HL-60 (cell line): ENCODE results near the gene NOTUM.

Experiments used
- DNase-seq, 2 experiments: peaks; one replicate each; pipeline ENCODE4 v3.0.0-alpha.2; 2010 to 2020; ENCODE audit warnings: low read depth in 1 of 2, low spot score in 1 of 2
- H3K27ac ChIP-seq: fragments of 250-450 bp; sonication (Bioruptor Pico); replicated peaks from 2 replicates; pipeline ENCODE4 v1.5.1; 2020; ENCODE audit warnings: mild to moderate bottlenecking, moderate library complexity
- H3K27me3 ChIP-seq: fragments of 250-450 bp; sonication (Bioruptor Pico); 2 replicates; pipeline ENCODE4 v1.5.1; 2021; ENCODE audit warnings: mild to moderate bottlenecking, moderate library complexity; ENCODE audit not compliant: insufficient read depth, poor library complexity, severe bottlenecking
- H3K4me3 ChIP-seq: replicated peaks from 2 replicates; pipeline ENCODE4 v1.5.1; 2011; ENCODE audit warnings: mild to moderate bottlenecking, control low read depth, low read length; ENCODE audit not compliant: insufficient read depth
- CTCF ChIP-seq: IDR thresholded peaks from one replicate; pipeline ENCODE4 v1.5.1; 2011; ENCODE audit warnings: low read length, control low read depth, inconsistent platforms; ENCODE audit not compliant: insufficient read depth
- GABPA ChIP-seq: IDR thresholded peaks from 2 replicates; pipeline ENCODE4 v1.6.1; 2012; ENCODE audit warnings: low read depth
- POLR2AphosphoS5 ChIP-seq: IDR thresholded peaks from 2 replicates; pipeline ENCODE4 v1.6.1; 2012; ENCODE audit warnings: low read depth
- REST ChIP-seq: IDR thresholded peaks from 2 replicates; pipeline ENCODE4 v1.6.1; 2012; ENCODE audit warnings: low read depth; ENCODE audit not compliant: insufficient replicate concordance
- SPI1 ChIP-seq: IDR thresholded peaks from 2 replicates; pipeline ENCODE4 v1.6.1; 2012; ENCODE audit warnings: low read depth, mild to moderate bottlenecking, borderline replicate concordance

NOTUM gene

GRCh38 chr17:81992306-81993102 lies 31.5 kb upstream of the NOTUM start:
- H3K27me3 ChIP-seq = no peaks in the 10 kb centered on the region
- no peak for DNase-seq
- no peak overlapping the region for H3K27ac ChIP-seq
- H3K4me3 ChIP-seq = no peak overlapping the region
- no peak for TF ChIP-seq POLR2AphosphoS5
- TF ChIP-seq REST = no peak
- TF ChIP-seq CTCF = no peak
- TF ChIP-seq GABPA = no peak
- TF ChIP-seq SPI1 = no peak

- Histone ChIP-seq H3K4me3 (no peak overlapping the region), H3K27ac (no peak overlapping the region), H3K27me3 (no peaks in the 10 kb centered on the region)
- no peak for TF ChIP-seq REST
- DNase-seq = no peak
These were observed 30.8 kb upstream of the NOTUM start for GRCh38 chr17:81991684-81992305.

GRCh38 chr17:81990836-81991683 lies 30.1 kb upstream of the NOTUM start:
- H3K27ac ChIP-seq = no peak overlapping the region
- DNase-seq = no peak
- no peak overlapping the region for H3K4me3 ChIP-seq
- H3K27me3 ChIP-seq = no peaks in the 10 kb centered on the region
- TF ChIP-seq POLR2AphosphoS5 = no peak
- TF ChIP-seq REST = no peak
- TF ChIP-seq CTCF = no peak
- TF ChIP-seq GABPA = no peak
- TF ChIP-seq SPI1 = no peak
